ENCODE results near the gene PAK1IP1. TPM values are rescaled to one million over a fixed set of nuclear protein-coding genes. Genes with fewer than 3 reads are reported as not detected.

Gene PAK1IP1
- total RNA-seq, 6 experiments from 2014 or later: 18.2 to 23.1 (median 19.4) TPM

- Mint-ChIP-seq H3K9me3 (no peaks in the 10 kb centered on the region; the same call in 1 of the 2 replicates), H3K4me3 (no peak overlapping the region), H3K4me1 (ENCODE audit: low read depth) (peaks cover under 1% of the 10 kb centered on the region; the same call in 1 of the 2 replicates), H3K27ac (no peak overlapping the region), H3K36me3 (ENCODE audit: low read depth) (no peaks in the 10 kb centered on the region), H3K27me3 (ENCODE audit: insufficient read depth) (peaks cover 6% of the 10 kb centered on the region)
- DNase-seq: no peak
- TF ChIP-seq, protein P1, sequence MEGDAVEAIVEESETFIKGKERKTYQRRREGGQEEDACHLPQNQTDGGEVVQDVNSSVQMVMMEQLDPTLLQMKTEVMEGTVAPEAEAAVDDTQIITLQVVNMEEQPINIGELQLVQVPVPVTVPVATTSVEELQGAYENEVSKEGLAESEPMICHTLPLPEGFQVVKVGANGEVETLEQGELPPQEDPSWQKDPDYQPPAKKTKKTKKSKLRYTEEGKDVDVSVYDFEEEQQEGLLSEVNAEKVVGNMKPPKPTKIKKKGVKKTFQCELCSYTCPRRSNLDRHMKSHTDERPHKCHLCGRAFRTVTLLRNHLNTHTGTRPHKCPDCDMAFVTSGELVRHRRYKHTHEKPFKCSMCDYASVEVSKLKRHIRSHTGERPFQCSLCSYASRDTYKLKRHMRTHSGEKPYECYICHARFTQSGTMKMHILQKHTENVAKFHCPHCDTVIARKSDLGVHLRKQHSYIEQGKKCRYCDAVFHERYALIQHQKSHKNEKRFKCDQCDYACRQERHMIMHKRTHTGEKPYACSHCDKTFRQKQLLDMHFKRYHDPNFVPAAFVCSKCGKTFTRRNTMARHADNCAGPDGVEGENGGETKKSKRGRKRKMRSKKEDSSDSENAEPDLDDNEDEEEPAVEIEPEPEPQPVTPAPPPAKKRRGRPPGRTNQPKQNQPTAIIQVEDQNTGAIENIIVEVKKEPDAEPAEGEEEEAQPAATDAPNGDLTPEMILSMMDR (IDR thresholded peaks at IDR 0.05): no peak
Measured at GRCh38 chr6:10687582-10687981, 7.2 kb upstream of the PAK1IP1 start.

GRCh38 chr6:10690651-10691445, 3.9 kb upstream of the PAK1IP1 start:
- TF ChIP-seq, protein P1 (IDR thresholded peaks at IDR 0.05): no peak

GRCh38 chr6:10692965-10693538, 1.7 kb upstream of the PAK1IP1 start:
- H3K9me3 Mint-ChIP-seq: no peaks in the 10 kb centered on the region; the same call in 1 of the 2 replicates
- peak overlapping the region; percentile 96 for H3K4me3 Mint-ChIP-seq
- H3K27ac Mint-ChIP-seq: peak overlapping the region; percentile 72
- TF ChIP-seq, protein P1 (IDR thresholded peaks at IDR 0.05): no peak
- DNase-seq: no peak
- H3K27me3 Mint-ChIP-seq (ENCODE audit: insufficient read depth): peaks cover 2% of the 10 kb centered on the region; the same call in 1 of the 2 replicates
- peaks cover 18% of the 10 kb centered on the region for H3K36me3 Mint-ChIP-seq (ENCODE audit: low read depth)
- H3K4me1 Mint-ChIP-seq (ENCODE audit: low read depth): peaks cover 25% of the 10 kb centered on the region

More at GRCh38 chr6:10690651-10691445, 3.9 kb upstream of the PAK1IP1 start:
- Mint-ChIP-seq H3K4me3 (no peak overlapping the region), H3K36me3 (ENCODE audit: low read depth) (peaks cover 18% of the 10 kb centered on the region), H3K27me3 (ENCODE audit: insufficient read depth) (peaks cover 2% of the 10 kb centered on the region), H3K9me3 (no peaks in the 10 kb centered on the region; the same call in 1 of the 2 replicates), H3K27ac (no peak overlapping the region), H3K4me1 (ENCODE audit: low read depth) (peaks cover 18% of the 10 kb centered on the region)
- DNase-seq: no peak

GRCh38 chr6:10695086-10695657, 400 bp downstream of the PAK1IP1 start:
- DNase-seq: no peak
- Mint-ChIP-seq H3K36me3 (ENCODE audit: low read depth) (peaks cover 23% of the 10 kb centered on the region), H3K27ac (peak overlapping the region; percentile 100), H3K4me3 (peak overlapping the region; percentile 96), H3K9me3 (no peaks in the 10 kb centered on the region; the same call in 1 of the 2 replicates), H3K4me1 (ENCODE audit: low read depth) (peaks cover 25% of the 10 kb centered on the region), H3K27me3 (ENCODE audit: insufficient read depth) (peaks cover 2% of the 10 kb centered on the region; the same call in 1 of the 2 replicates)
- TF ChIP-seq, protein P1 (IDR thresholded peaks at IDR 0.05): no peak

DNA sequence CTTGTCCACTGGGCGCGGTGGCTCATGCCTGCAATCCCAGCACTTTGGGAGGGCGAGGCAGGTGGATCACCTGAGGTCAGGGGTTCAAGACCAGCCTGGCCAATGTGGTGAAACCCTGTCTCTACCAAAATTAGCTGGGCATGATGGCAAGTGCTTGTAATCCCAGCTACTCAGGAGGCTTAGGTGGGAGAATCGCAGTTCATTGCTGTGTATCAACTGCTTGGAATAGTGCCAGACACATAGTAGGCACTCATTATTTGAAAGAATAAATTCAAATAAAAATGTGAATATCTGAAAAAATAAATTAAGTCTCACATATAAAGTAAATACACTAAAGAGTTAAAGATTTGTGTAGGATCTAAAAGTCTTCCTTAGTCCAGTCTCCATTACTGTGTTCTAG, 1.9 kb downstream of the PAK1IP1 start:
- H3K27me3 Mint-ChIP-seq (ENCODE audit: insufficient read depth): no peaks in the 10 kb centered on the region
- peak overlapping the region; percentile 96; the same call in 1 of the 2 replicates for H3K4me3 Mint-ChIP-seq
- no peak overlapping the region for H3K27ac Mint-ChIP-seq
- no peak for DNase-seq
- H3K9me3 Mint-ChIP-seq: no peaks in the 10 kb centered on the region; the same call in 1 of the 2 replicates
- peaks cover 25% of the 10 kb centered on the region for H3K4me1 Mint-ChIP-seq (ENCODE audit: low read depth)
- H3K36me3 Mint-ChIP-seq (ENCODE audit: low read depth): peaks cover 23% of the 10 kb centered on the region
- TF ChIP-seq, protein P1 (IDR thresholded peaks at IDR 0.05): no peak

Data from HFFc6 (cell line).